HEK293 (cell line): ENCODE results near the gene ADSS1.

Source experiments
- CTCF ChIA-PET: fragments of 350-600 bp; formaldehyde crosslinking; extraction: SDS; loops from one replicate; lab custom pipeline; 2021; ENCODE audit warnings: antibody characterized with exemption; lab: Yijun Ruan, JAX
- POLR2A ChIA-PET: fragments of 300-600 bp; formaldehyde crosslinking; extraction: SDS; loops from one replicate; lab custom pipeline; 2020; ENCODE audit warnings: antibody characterized with exemption, inconsistent platforms; lab: Yijun Ruan, JAX
- H3K27ac ChIP-seq: fragments of 200-500 bp; sonication (Bioruptor generic); 2 replicates; pipeline ENCODE4 v1.5.1; 2014; ENCODE audit warnings: low read depth, low read length, control low read depth, inconsistent platforms; ENCODE audit errors: extremely low read depth
- H3K36me3 ChIP-seq, 2 experiments: fragments of 200-500 bp in 1 of 2; sonication (Bioruptor generic) in 1 of 2; 1 replicate in 1 of 2; 2 replicates in 1 of 2; pipeline ENCODE4 v1.5.1; 2014 to 2017; ENCODE audit warnings: inconsistent platforms in 2 of 2, low read length in 2 of 2; ENCODE audit not compliant: control insufficient read depth in 2 of 2, insufficient read depth in 1 of 2
- H3K4me1 ChIP-seq: fragments of 200-500 bp; sonication (Bioruptor generic); 2 replicates; pipeline ENCODE4 v1.5.1; 2014; ENCODE audit warnings: mild to moderate bottlenecking, low read length, inconsistent platforms; ENCODE audit not compliant: control insufficient read depth, insufficient read depth
- H3K4me3 ChIP-seq: 2 replicates; pipeline ENCODE4 v1.5.1; 2011; ENCODE audit warnings: low read depth, mild to moderate bottlenecking, control low read depth, low read length, moderate library complexity
- H3K9me3 ChIP-seq: fragments of 200-500 bp; sonication (Bioruptor generic); 2 replicates; pipeline ENCODE4 v1.5.1; 2014; ENCODE audit warnings: low read depth, low read length, inconsistent platforms; ENCODE audit not compliant: control insufficient read depth, insufficient read depth
- BCL6B ChIP-seq: fragments of 450-650 bp; formaldehyde crosslinking; IDR thresholded peaks from 2 replicates; pipeline ENCODE4 v1.5.1; 2017; ENCODE audit warnings: missing biosample characterization, missing genetic modification characterization
- ELK4 ChIP-seq: IDR thresholded peaks from 2 replicates; pipeline ENCODE4 v1.6.1; 2011; ENCODE audit warnings: mild to moderate bottlenecking, low read depth, low read length, borderline replicate concordance
- HIC1 ChIP-seq: fragments of 450-650 bp; formaldehyde crosslinking; IDR thresholded peaks from 2 replicates; pipeline ENCODE4 v1.5.1; 2016; ENCODE audit warnings: missing biosample characterization, missing genetic modification characterization
- KLF9 ChIP-seq: fragments of 450-650 bp; formaldehyde crosslinking; IDR thresholded peaks from 2 replicates; pipeline ENCODE4 v1.5.1; 2016; ENCODE audit warnings: missing biosample characterization, missing genetic modification characterization, low read depth
- ZFP3 ChIP-seq: fragments of 450-650 bp; formaldehyde crosslinking; IDR thresholded peaks from 2 replicates; pipeline ENCODE4 v1.5.1; 2016; ENCODE audit warnings: low read depth, missing biosample characterization, missing genetic modification characterization
- ZFP37 ChIP-seq: fragments of 450-650 bp; formaldehyde crosslinking; IDR thresholded peaks from 2 replicates; pipeline ENCODE4 v1.5.1; 2016; ENCODE audit warnings: missing biosample characterization, missing genetic modification characterization
- ZIC2 ChIP-seq: fragments of 450-650 bp; formaldehyde crosslinking; IDR thresholded peaks from 2 replicates; pipeline ENCODE4 v1.5.1; 2016; ENCODE audit warnings: missing biosample characterization, missing genetic modification characterization
- ZNF19 ChIP-seq: fragments of 450-650 bp; formaldehyde crosslinking; IDR thresholded peaks from 2 replicates; pipeline ENCODE4; 2016; ENCODE audit warnings: missing biosample characterization, missing genetic modification characterization, low read depth
- ZNF2 ChIP-seq: fragments of 450-650 bp; formaldehyde crosslinking; IDR thresholded peaks from 2 replicates; pipeline ENCODE4 v1.5.1; 2016; ENCODE audit warnings: missing biosample characterization, missing genetic modification characterization
- ZNF311 ChIP-seq: fragments of 450-650 bp; formaldehyde crosslinking; IDR thresholded peaks from 2 replicates; pipeline ENCODE4 v1.5.1; 2017; ENCODE audit warnings: missing biosample characterization, missing genetic modification characterization, borderline replicate concordance
- ZNF324 ChIP-seq: fragments of 450-650 bp; formaldehyde crosslinking; IDR thresholded peaks from 2 replicates; pipeline ENCODE4 v1.5.1; 2016; ENCODE audit warnings: missing biosample characterization, missing genetic modification characterization
- ZNF473 ChIP-seq: fragments of 450-650 bp; formaldehyde crosslinking; IDR thresholded peaks from 2 replicates; pipeline ENCODE4 v1.5.1; 2017; ENCODE audit warnings: missing biosample characterization, missing genetic modification characterization
- ZNF843 ChIP-seq: fragments of 450-650 bp; formaldehyde crosslinking; IDR thresholded peaks from 2 replicates; pipeline ENCODE4 v1.5.1; 2016; ENCODE audit warnings: missing biosample characterization, missing genetic modification characterization
- ZSCAN5A ChIP-seq: fragments of 450-650 bp; formaldehyde crosslinking; IDR thresholded peaks from 2 replicates; pipeline ENCODE4 v1.5.1; 2016; ENCODE audit warnings: missing biosample characterization, missing genetic modification characterization

The ADSS1 gene

GRCh38 chr14:104791425-104791824, 67.4 kb downstream of the ADSS1 start:
- peaks cover 0 to 70% of the 10 kb centered on the region in 2 experiments; a peak in 1 of 3 replicates for H3K36me3 ChIP-seq
- TF ChIP-seq ZFP3: peak; percentile 99
- TF ChIP-seq ZNF473: no peak
- TF ChIP-seq, all 188 proteins: peak for 1
- Histone ChIP-seq H3K9me3 (no peaks in the 10 kb centered on the region), H3K4me1 (peaks cover 10% of the 10 kb centered on the region), H3K4me3 (no peak overlapping the region), H3K27ac (no peak overlapping the region)
- POLR2A ChIA-PET: interaction anchor here (0.7 to 2.0 kb wide), 3 partner anchors 10 to 20 kb away, joined by 3 to 4 read pairs (median 3); partner anchors contain the start of gene ZBTB42
- CTCF ChIA-PET: interaction anchor here (1.8 kb wide), 1 partner anchor 22 kb away, joined by 6 read pairs; no protein-coding TSS in a partner anchor

- POLR2A ChIA-PET: interaction anchor here (0.6 to 2.0 kb wide), 4 partner anchors 9 to 1128 kb away, joined by 3 to 14 read pairs (median 4); partner anchors contain the start of gene ZBTB42
- CTCF ChIA-PET: interaction anchor here (1.8 kb wide), 1 partner anchor 23 kb away, joined by 6 read pairs; no protein-coding TSS in a partner anchor
- Histone ChIP-seq H3K27ac (no peak overlapping the region), H3K9me3 (no peaks in the 10 kb centered on the region), H3K36me3 (peaks cover 0 to 62% of the 10 kb centered on the region in 2 experiments; a peak in 1 of 3 replicates), H3K4me3 (no peak overlapping the region), H3K4me1 (peaks cover 10% of the 10 kb centered on the region)
- TF ChIP-seq ZNF324 (no peak), ZNF843 (tag by site-specific recombination) (no peak), ZIC2 (tag by site-specific recombination) (peak; percentile 46), ELK4 (no peak), ZNF311 (tag by site-specific recombination) (no peak), BCL6B (tag by site-specific recombination) (no peak), ZFP37 (tag by site-specific recombination) (no peak), KLF9 (tag by site-specific recombination) (no peak), HIC1 (tag by site-specific recombination) (peak; percentile 79; the same call in 1 of the 2 replicates), ZSCAN5A (tag by site-specific recombination) (no peak), ZNF19 (tag by site-specific recombination) (no peak), ZNF2 (tag by site-specific recombination) (no peak)
Observed at GRCh38 chr14:104792101-104792884, 68.3 kb downstream of the ADSS1 start.
